Erythroblast (primary cell): Measurements from ENCODE around the gene SHANK1.

ENCODE experiments used
- DNase-seq, 2 experiments: peaks; one replicate each; lab custom pipeline; 2025; lab: John Stamatoyannopoulos, UW
- GATA1 ChIP-seq: IDR thresholded peaks from 2 replicates; pipeline ENCODE4 v1.6.1; 2011; ENCODE audit warnings: low read depth, mild to moderate bottlenecking, control low read depth, low read length, moderate library complexity
- POLR2A ChIP-seq: IDR thresholded peaks from 2 replicates; pipeline ENCODE4 v1.6.1; 2011; ENCODE audit warnings: mild to moderate bottlenecking, low read length

The SHANK1 gene

GRCh38 chr19:50722201-50723013 is 2.8 kb upstream of the SHANK1 start:
- no peak for DNase-seq

GRCh38 chr19:50721441-50722137 is 2.0 kb upstream of the SHANK1 start:
- TF ChIP-seq POLR2A: no peak
- TF ChIP-seq GATA1: no peak
- DNase-seq: no peak

More at GRCh38 chr19:50722201-50723013, 2.8 kb upstream of the SHANK1 start:
- TF ChIP-seq GATA1: no peak
- no peak for TF ChIP-seq POLR2A

GRCh38 chr19:50720921-50721381 is 1.3 kb upstream of the SHANK1 start:
- TF ChIP-seq GATA1 (no peak), POLR2A (no peak)
- no peak for DNase-seq

- DNase-seq: no peak
- TF ChIP-seq GATA1 (no peak), POLR2A (no peak)
Observed at GRCh38 chr19:50720181-50720920, 749 bp upstream of the SHANK1 start.

GRCh38 chr19:50719119-50719435 is 525 bp downstream of the SHANK1 start:
- no peak for DNase-seq
- TF ChIP-seq POLR2A (no peak), GATA1 (no peak)

- DNase-seq: no peak
Observed at GRCh38 chr19:50718255-50719118, 1.1 kb downstream of the SHANK1 start.

GRCh38 chr19:50717891-50718254 is 1.7 kb downstream of the SHANK1 start:
- TF ChIP-seq POLR2A: no peak
- no peak for TF ChIP-seq GATA1
- no peak for DNase-seq

More at GRCh38 chr19:50718255-50719118, 1.1 kb downstream of the SHANK1 start:
- TF ChIP-seq POLR2A: no peak

GRCh38 chr19:50717026-50717723 is 2.4 kb downstream of the SHANK1 start:
- TF ChIP-seq POLR2A (no peak), GATA1 (no peak)
- DNase-seq: no peak

- no peak for TF ChIP-seq POLR2A
- no peak for TF ChIP-seq GATA1
- no peak for DNase-seq
Observed at GRCh38 chr19:50716178-50717025, 3.2 kb downstream of the SHANK1 start.

- TF ChIP-seq POLR2A: no peak
- TF ChIP-seq GATA1: no peak
- DNase-seq: no peak
Observed at GRCh38 chr19:50713556-50714236, 5.9 kb downstream of the SHANK1 start.

GRCh38 chr19:50712833-50713232 is 6.8 kb downstream of the SHANK1 start:
- DNase-seq: no peak
- no peak for TF ChIP-seq POLR2A
- TF ChIP-seq GATA1: no peak
